Measurements from ENCODE around the gene ZCWPW1. TPM values are rescaled to one million over a fixed set of nuclear protein-coding genes. Genes with fewer than 3 reads are reported as not detected.
"Not testable (repeated sequence)": the region's sequence is repeated elsewhere in the genome, so short reads cannot be mapped to it uniquely, and the experiment has no call there.

ZCWPW1 gene
- total RNA-seq, 1 donor from 2014 or later: 5.4 TPM

- DNase-seq: no peak
- ATAC-seq (ENCODE audit: poor library complexity): no peak
- intact Hi-C loops (cut with DNase I): loop anchor here (10.0 kb wide), 2 partner anchors 231 to 261 kb away; partner anchors contain the start of genes EPO and GIGYF1
Measured at GRCh38 chr7:100464210-100464660, 35.7 kb upstream of the ZCWPW1 start, which contains the start of gene SPACDR. Gene SPACDR (minus strand): TSS chr7:100464260. CDS start chr7:100464025, 235 bp downstream.

- ATAC-seq (ENCODE audit: poor library complexity) (no peak), DNase-seq (no peak)
- intact Hi-C loops (cut with DNase I): no loop called here
Measured at GRCh38 chr7:100457033-100457432, 28.5 kb upstream of the ZCWPW1 start.

- intact Hi-C loops (cut with DNase I): no loop called here
- DNase-seq (no peak), ATAC-seq (ENCODE audit: poor library complexity) (no peak)
Measured at GRCh38 chr7:100456562-100456961, 28.1 kb upstream of the ZCWPW1 start.

GRCh38 chr7:100455206-100455605, 26.7 kb upstream of the ZCWPW1 start:
- DNase-seq (no peak), ATAC-seq (ENCODE audit: poor library complexity) (no peak)
- intact Hi-C loops (cut with DNase I): no loop called here

- intact Hi-C loops (cut with DNase I); ATAC-seq (ENCODE audit: poor library complexity); DNase-seq: not testable (repeated sequence)
Measured at GRCh38 chr7:100453854-100454253, 25.4 kb upstream of the ZCWPW1 start.

- DNase-seq (no peak), ATAC-seq (ENCODE audit: poor library complexity) (no peak)
- intact Hi-C loops (cut with DNase I): no loop called here
Measured at GRCh38 chr7:100452513-100452912, 24.0 kb upstream of the ZCWPW1 start.

GRCh38 chr7:100449190-100449795, 20.8 kb upstream of the ZCWPW1 start:
- ATAC-seq (ENCODE audit: poor library complexity): no peak
- intact Hi-C loops (cut with DNase I): no loop called here
- DNase-seq: no peak

- ATAC-seq (ENCODE audit: poor library complexity); intact Hi-C loops (cut with DNase I): not testable (repeated sequence)
- peak; percentile 1 for DNase-seq
Measured at GRCh38 chr7:100447363-100447762, 18.9 kb upstream of the ZCWPW1 start.

- intact Hi-C loops (cut with DNase I): no loop called here
- ATAC-seq (ENCODE audit: poor library complexity) (no peak), DNase-seq (peak; percentile 8)
Measured at GRCh38 chr7:100446040-100446439, 17.5 kb upstream of the ZCWPW1 start.

- DNase-seq (peak; percentile 49), ATAC-seq (ENCODE audit: poor library complexity) (peak; percentile 41)
- intact Hi-C loops (cut with DNase I): no loop called here
Measured at GRCh38 chr7:100444311-100445278, 16.1 kb upstream of the ZCWPW1 start.

- ATAC-seq (ENCODE audit: poor library complexity) (no peak), DNase-seq (peak; percentile 13)
- intact Hi-C loops (cut with DNase I): no loop called here
Measured at GRCh38 chr7:100443096-100443840, 14.8 kb upstream of the ZCWPW1 start.

- intact Hi-C loops (cut with DNase I): no loop called here
- ATAC-seq (ENCODE audit: poor library complexity): no peak
- DNase-seq: peak; percentile 17
Measured at GRCh38 chr7:100441641-100442535, 13.4 kb upstream of the ZCWPW1 start.

- DNase-seq; ATAC-seq (ENCODE audit: poor library complexity); intact Hi-C loops (cut with DNase I): not testable (repeated sequence)
Measured at GRCh38 chr7:100439244-100439643, 10.7 kb upstream of the ZCWPW1 start.

- intact Hi-C loops (cut with DNase I); DNase-seq; ATAC-seq (ENCODE audit: poor library complexity): not testable (repeated sequence)
Measured at GRCh38 chr7:100438731-100439130, 10.2 kb upstream of the ZCWPW1 start.

- ATAC-seq (ENCODE audit: poor library complexity): no peak
Measured at GRCh38 chr7:100438172-100438571, 9.7 kb upstream of the ZCWPW1 start.

GRCh38 chr7:100437150-100438100, 8.9 kb upstream of the ZCWPW1 start:
- intact Hi-C loops (cut with DNase I): no loop called here
- no peak for ATAC-seq (ENCODE audit: poor library complexity)
- no peak for DNase-seq

More at GRCh38 chr7:100438172-100438571, 9.7 kb upstream of the ZCWPW1 start:
- intact Hi-C loops (cut with DNase I): no loop called here
- no peak for DNase-seq

Data from Right ventricle myocardium superior (tissue), 1 donor.